Measurements from ENCODE around the gene CDKN1A. TPM values are rescaled to one million over a fixed set of nuclear protein-coding genes. Genes with fewer than 3 reads are reported as not detected.

Gene CDKN1A
- total RNA-seq, 1 experiment from 2014 or later, result 17.4 TPM

DNA sequence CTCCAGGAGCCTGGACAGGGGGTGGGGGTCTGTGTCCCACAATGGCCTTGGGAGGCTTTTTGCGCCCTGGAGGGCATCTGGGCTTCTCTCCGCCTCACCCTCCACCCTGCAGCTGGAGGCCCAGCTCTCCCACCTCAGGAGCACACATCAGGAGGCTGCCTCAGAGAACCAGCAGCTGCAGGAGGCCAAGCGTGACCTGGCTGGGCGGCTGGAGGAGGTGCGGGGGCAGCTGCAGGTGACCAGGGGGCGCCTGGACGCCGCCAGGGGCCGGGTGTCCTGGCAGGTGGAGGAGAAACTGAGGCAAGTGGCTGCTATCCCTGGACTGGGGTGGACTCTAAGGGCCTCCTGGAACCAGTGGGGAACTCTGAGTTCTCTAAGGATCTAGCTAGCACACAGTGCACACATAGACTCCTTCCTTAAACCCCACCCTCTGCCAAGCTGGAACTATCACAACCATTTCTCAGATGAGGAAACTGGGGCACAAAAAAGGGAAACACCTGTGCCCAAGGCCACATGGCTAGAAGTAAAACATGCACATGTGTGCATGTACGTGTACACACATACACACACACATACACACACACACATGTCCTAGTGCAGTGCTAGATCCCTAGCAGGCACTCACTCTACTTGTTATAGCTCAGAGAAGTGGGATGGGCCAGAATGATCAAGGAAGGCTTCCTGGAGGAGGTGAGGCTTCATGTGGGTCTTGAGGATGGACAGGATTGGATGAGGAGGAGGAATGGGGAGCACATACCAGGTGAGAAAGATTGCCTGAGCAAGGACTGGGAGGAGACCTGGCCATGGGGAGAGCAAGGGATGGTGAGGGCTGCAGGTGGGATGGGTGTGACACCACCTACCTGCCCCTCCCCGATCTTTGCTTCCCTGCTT lies 42.0 kb downstream of the CDKN1A start:
- Histone ChIP-seq H3K27ac (ENCODE audit: insufficient read length, low read depth, low read length) (no peak overlapping the region), H3K79me2 (ENCODE audit: insufficient read depth, low read length) (no peaks in the 10 kb centered on the region), H3K79me1 (ENCODE audit: insufficient read depth, low read depth, low read length, poor library complexity, severe bottlenecking) (no peaks in the 10 kb centered on the region), H3K23ac (ENCODE audit: insufficient read length, low read depth, low read length) (no peak overlapping the region), H3K18ac (ENCODE audit: insufficient read length, low read depth, low read length) (no peak overlapping the region), H2BK5ac (ENCODE audit: insufficient read length, low read length) (no peak overlapping the region), H3K9ac (ENCODE audit: extremely low read depth, insufficient read length, low read length) (no peak overlapping the region), H3K4me1 (ENCODE audit: insufficient read depth, low read length) (no peaks in the 10 kb centered on the region), H3K56ac (ENCODE audit: insufficient read length, low read depth, low read length) (no peak overlapping the region), H2BK120ac (ENCODE audit: low read depth, low read length, poor library complexity, severe bottlenecking) (no peak overlapping the region), H3K14ac (ENCODE audit: insufficient read depth, low read length) (no peak overlapping the region; the same call in 1 of the 2 replicates), H2AK5ac (ENCODE audit: insufficient read length, low read length) (no peak overlapping the region), H3K9me3 (ENCODE audit: control insufficient read depth, low read depth, low read length) (no peaks in the 10 kb centered on the region), H2AFZ (ENCODE audit: low read length) (no peak overlapping the region), H4K20me1 (ENCODE audit: control insufficient read depth, insufficient read depth, insufficient read length) (no peaks in the 10 kb centered on the region), H3K23me2 (ENCODE audit: insufficient read length, low read depth, low read length, poor library complexity, severe bottlenecking) (no peaks in the 10 kb centered on the region), H2BK20ac (ENCODE audit: low read depth, low read length, poor library complexity, severe bottlenecking) (no peak overlapping the region), H2BK15ac (ENCODE audit: low read depth, low read length) (no peak overlapping the region), H4K8ac (replicated peaks; ENCODE audit: insufficient read length, low read depth, low read length) (no peak overlapping the region), H4K91ac (ENCODE audit: insufficient read length, low read depth, low read length) (no peak overlapping the region), H3T11ph (ENCODE audit: low read length) (no peak overlapping the region), H4K5ac (ENCODE audit: insufficient read length, low read depth, low read length) (no peak overlapping the region), H2BK12ac (ENCODE audit: insufficient read length, low read depth, low read length) (no peak overlapping the region), H3K4me2 (ENCODE audit: insufficient read depth, insufficient read length, low read length) (no peak overlapping the region), H3K27me3 (ENCODE audit: insufficient read depth, low read length) (no peaks in the 10 kb centered on the region), H3K4ac (ENCODE audit: low read depth, low read length) (no peak overlapping the region)
- H3K4me1 Mint-ChIP-seq, result peaks cover 5% of the 10 kb centered on the region in 2 experiments; a peak in 1 of 4 replicates
- no peaks in the 10 kb centered on the region; a peak in 1 of 7 replicates for H3K36me3 Mint-ChIP-seq (ENCODE audit: insufficient read depth in 1 of 3, low read depth in 3 of 3)
- no peaks in the 10 kb centered on the region; the same call in 1 of the 2 replicates for H3K27me3 Mint-ChIP-seq (ENCODE audit: low read depth)
- no peaks in the 10 kb centered on the region for H3K9me3 Mint-ChIP-seq
- no CpG with 5 or more reads among the region's 11 CpGs for WGBS (ENCODE audit: extremely low coverage, insufficient read length, low lambda C conversion rate)
- TF ChIP-seq, protein P1, sequence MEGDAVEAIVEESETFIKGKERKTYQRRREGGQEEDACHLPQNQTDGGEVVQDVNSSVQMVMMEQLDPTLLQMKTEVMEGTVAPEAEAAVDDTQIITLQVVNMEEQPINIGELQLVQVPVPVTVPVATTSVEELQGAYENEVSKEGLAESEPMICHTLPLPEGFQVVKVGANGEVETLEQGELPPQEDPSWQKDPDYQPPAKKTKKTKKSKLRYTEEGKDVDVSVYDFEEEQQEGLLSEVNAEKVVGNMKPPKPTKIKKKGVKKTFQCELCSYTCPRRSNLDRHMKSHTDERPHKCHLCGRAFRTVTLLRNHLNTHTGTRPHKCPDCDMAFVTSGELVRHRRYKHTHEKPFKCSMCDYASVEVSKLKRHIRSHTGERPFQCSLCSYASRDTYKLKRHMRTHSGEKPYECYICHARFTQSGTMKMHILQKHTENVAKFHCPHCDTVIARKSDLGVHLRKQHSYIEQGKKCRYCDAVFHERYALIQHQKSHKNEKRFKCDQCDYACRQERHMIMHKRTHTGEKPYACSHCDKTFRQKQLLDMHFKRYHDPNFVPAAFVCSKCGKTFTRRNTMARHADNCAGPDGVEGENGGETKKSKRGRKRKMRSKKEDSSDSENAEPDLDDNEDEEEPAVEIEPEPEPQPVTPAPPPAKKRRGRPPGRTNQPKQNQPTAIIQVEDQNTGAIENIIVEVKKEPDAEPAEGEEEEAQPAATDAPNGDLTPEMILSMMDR (conservative IDR thresholded peaks at IDR 0.05), result no peak
- H3K4me3 Mint-ChIP-seq, result no peak overlapping the region
- H3K27ac Mint-ChIP-seq, result no peak overlapping the region
- DNase-seq, result no peak

Measured in H9 (cell line).